Measurements from ENCODE around the gene OCIAD1.
"Not testable (repeated sequence)": the region's sequence is repeated elsewhere in the genome, so short reads cannot be mapped to it uniquely, and the experiment has no call there.

The OCIAD1 gene

GRCh38 chr4:48879561-48880442, 48.9 kb downstream of the OCIAD1 start:
- TF ChIP-seq NFRKB (IDR thresholded peaks at IDR 0.05) = no peak
- no peak for TF ChIP-seq ARNT (IDR thresholded peaks at IDR 0.05)
- TF ChIP-seq SUZ12 (IDR thresholded peaks at IDR 0.05) = no peak
- no peak for TF ChIP-seq FOXK2 (IDR thresholded peaks at IDR 0.05)
- DNase-seq (ENCODE audit: extremely low spot score) = no peak
- CTCF ChIA-PET = no interaction called here
- POLR2A ChIA-PET = no interaction called here

- DNase-seq (ENCODE audit: extremely low spot score); CTCF ChIA-PET; POLR2A ChIA-PET: not testable (repeated sequence)
Observed at GRCh38 chr4:48881646-48882045, 50.8 kb downstream of the OCIAD1 start.

DNA sequence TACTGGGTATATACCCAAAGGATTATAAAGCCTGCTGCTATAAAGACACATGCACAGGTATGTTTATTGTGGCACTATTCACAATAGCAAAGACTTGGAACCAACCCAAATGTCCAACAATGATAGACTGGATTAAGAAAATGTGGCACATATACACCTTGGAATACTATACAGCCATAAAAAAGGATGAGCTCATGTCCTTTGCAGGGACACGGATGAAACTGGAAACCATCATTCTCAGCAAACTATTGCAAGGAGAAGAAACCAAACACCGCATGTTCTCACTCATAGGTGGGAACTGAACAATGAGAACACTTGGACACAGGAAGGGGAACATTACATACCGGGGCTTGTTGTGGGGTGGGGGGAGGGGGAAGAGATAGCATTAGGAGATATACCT, 58.9 kb downstream of the OCIAD1 start:
- POLR2A ChIA-PET; DNase-seq (ENCODE audit: extremely low spot score); CTCF ChIA-PET: not testable (repeated sequence)

- no peak for DNase-seq (ENCODE audit: extremely low spot score)
- POLR2A ChIA-PET = no interaction called here
- CTCF ChIA-PET = no interaction called here
- TF ChIP-seq L3MBTL2 (conservative IDR thresholded peaks at IDR 0.05) (no peak), FOXK2 (IDR thresholded peaks at IDR 0.05) (no peak), NFRKB (IDR thresholded peaks at IDR 0.05) (no peak), CTBP1 (IDR thresholded peaks at IDR 0.05; ENCODE audit: borderline replicate concordance) (no peak), SP1 (IDR thresholded peaks at IDR 0.05) (no peak), LEF1 (IDR thresholded peaks at IDR 0.05; ENCODE audit: borderline replicate concordance) (no peak), ZNF384 (IDR thresholded peaks at IDR 0.05) (no peak), FOXA1 (IDR thresholded peaks at IDR 0.05) (no peak), ARNT (IDR thresholded peaks at IDR 0.05) (no peak), TARDBP (IDR thresholded peaks at IDR 0.05) (no peak), HDGF (IDR thresholded peaks at IDR 0.05; ENCODE audit: borderline replicate concordance) (no peak), SUZ12 (IDR thresholded peaks at IDR 0.05) (no peak), ELF4 (IDR thresholded peaks at IDR 0.05) (no peak), BHLHE40 (IDR thresholded peaks at IDR 0.05; ENCODE audit: borderline replicate concordance) (no peak), PKNOX1 (IDR thresholded peaks at IDR 0.05) (no peak), FOXM1 (IDR thresholded peaks at IDR 0.05; ENCODE audit: borderline replicate concordance) (no peak)
Observed at GRCh38 chr4:48891028-48891619, 60.2 kb downstream of the OCIAD1 start.

DNA sequence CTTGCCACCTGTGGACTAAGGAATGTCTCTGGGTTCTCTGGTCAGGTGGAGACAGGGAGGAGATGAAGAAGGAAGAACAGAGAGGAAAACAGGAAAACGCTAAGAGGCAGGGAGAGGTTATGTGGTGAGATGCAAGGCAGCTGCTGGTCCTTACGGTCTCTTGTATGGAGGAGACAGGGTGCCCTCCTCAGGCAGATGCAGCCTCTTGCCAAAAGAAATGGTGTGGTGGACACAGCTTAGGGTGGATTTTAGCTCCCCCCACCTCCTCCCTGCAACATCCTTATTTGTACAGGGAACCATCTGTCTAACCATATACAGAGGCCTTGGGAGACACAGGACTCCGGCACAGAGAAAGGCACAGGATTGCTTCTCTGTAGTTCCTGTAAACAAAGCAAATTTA, 66.0 kb downstream of the OCIAD1 start:
- CTCF ChIA-PET = no interaction called here
- no peak for TF ChIP-seq SP1 (IDR thresholded peaks at IDR 0.05)
- TF ChIP-seq PKNOX1 (IDR thresholded peaks at IDR 0.05) = no peak
- no peak for TF ChIP-seq FOXM1 (IDR thresholded peaks at IDR 0.05; ENCODE audit: borderline replicate concordance)
- no peak for TF ChIP-seq NFRKB (IDR thresholded peaks at IDR 0.05)
- POLR2A ChIA-PET = no interaction called here
- DNase-seq (ENCODE audit: extremely low spot score) = no peak

- POLR2A ChIA-PET = no interaction called here
- CTCF ChIA-PET = no interaction called here
- DNase-seq (ENCODE audit: extremely low spot score) = no peak
- TF ChIP-seq FOXK2 (IDR thresholded peaks at IDR 0.05) = no peak
- no peak for TF ChIP-seq L3MBTL2 (conservative IDR thresholded peaks at IDR 0.05)
- no peak for TF ChIP-seq CTBP1 (IDR thresholded peaks at IDR 0.05; ENCODE audit: borderline replicate concordance)
- no peak for TF ChIP-seq ELF4 (IDR thresholded peaks at IDR 0.05)
- TF ChIP-seq ZNF384 (IDR thresholded peaks at IDR 0.05) = no peak
- no peak for TF ChIP-seq PKNOX1 (IDR thresholded peaks at IDR 0.05)
- no peak for TF ChIP-seq TARDBP (IDR thresholded peaks at IDR 0.05)
- no peak for TF ChIP-seq BHLHE40 (IDR thresholded peaks at IDR 0.05; ENCODE audit: borderline replicate concordance)
- no peak for TF ChIP-seq SP1 (IDR thresholded peaks at IDR 0.05)
Observed at GRCh38 chr4:48898733-48899431, 68.0 kb downstream of the OCIAD1 start.

DNA sequence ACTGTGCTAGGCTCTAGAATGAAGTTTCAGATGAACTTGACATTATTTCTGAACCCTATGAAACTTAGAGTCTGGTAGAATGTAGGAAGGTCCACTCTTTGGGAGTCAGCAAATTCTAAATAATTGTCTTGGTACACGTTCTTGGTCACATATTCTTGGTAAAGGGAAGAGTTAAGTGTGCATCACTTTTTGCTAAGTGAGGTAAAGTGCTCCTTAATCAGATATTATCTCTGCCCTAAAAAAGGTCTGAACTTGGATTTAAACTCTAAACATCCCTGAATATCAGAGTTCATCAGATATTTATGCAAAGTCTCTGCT, 68.5 kb downstream of the OCIAD1 start:
- CTCF ChIA-PET = no interaction called here
- POLR2A ChIA-PET = no interaction called here
- no peak for DNase-seq (ENCODE audit: extremely low spot score)
- no peak for TF ChIP-seq SP1 (IDR thresholded peaks at IDR 0.05)
- no peak for TF ChIP-seq SUZ12 (IDR thresholded peaks at IDR 0.05)
- TF ChIP-seq BHLHE40 (IDR thresholded peaks at IDR 0.05; ENCODE audit: borderline replicate concordance) = no peak
- no peak for TF ChIP-seq ZNF384 (IDR thresholded peaks at IDR 0.05)
- TF ChIP-seq PKNOX1 (IDR thresholded peaks at IDR 0.05) = no peak
- TF ChIP-seq FOXK2 (IDR thresholded peaks at IDR 0.05) = no peak
- TF ChIP-seq ARNT (IDR thresholded peaks at IDR 0.05) = no peak
- TF ChIP-seq CTBP1 (IDR thresholded peaks at IDR 0.05; ENCODE audit: borderline replicate concordance) = no peak
- TF ChIP-seq ELF4 (IDR thresholded peaks at IDR 0.05) = no peak
- TF ChIP-seq FOXA1 (IDR thresholded peaks at IDR 0.05) = no peak
- TF ChIP-seq LEF1 (IDR thresholded peaks at IDR 0.05; ENCODE audit: borderline replicate concordance) = no peak
- TF ChIP-seq TARDBP (IDR thresholded peaks at IDR 0.05) = no peak
- TF ChIP-seq L3MBTL2 (conservative IDR thresholded peaks at IDR 0.05) = no peak
- TF ChIP-seq FOXM1 (IDR thresholded peaks at IDR 0.05; ENCODE audit: borderline replicate concordance) = no peak
- no peak for TF ChIP-seq HDGF (IDR thresholded peaks at IDR 0.05; ENCODE audit: borderline replicate concordance)
- no peak for TF ChIP-seq NFRKB (IDR thresholded peaks at IDR 0.05)

Measured in HEK293T (cell line).